GM03348 (cell line): ENCODE results near the gene MRPS23.
"Not testable (repeated sequence)": the region's sequence is repeated elsewhere in the genome, so short reads cannot be mapped to it uniquely, and the experiment has no call there.

Experiments
- DNase-seq: peaks from one replicate; pipeline ENCODE4 v3.0.0; 2012; ENCODE audit warnings: low spot score

The MRPS23 gene

GRCh38 chr17:57862694-57863667 is 13.1 kb upstream of the MRPS23 start:
- DNase-seq: no peak

GRCh38 chr17:57861790-57862693 is 12.2 kb upstream of the MRPS23 start:
- peak; percentile 73 for DNase-seq

- peak; percentile 44 for DNase-seq
These were observed 11.4 kb upstream of the MRPS23 start for GRCh38 chr17:57861000-57861789.

- no peak for DNase-seq
These were observed 10.7 kb upstream of the MRPS23 start for GRCh38 chr17:57860414-57860999.

- DNase-seq: no peak
These were observed 10.0 kb upstream of the MRPS23 start for GRCh38 chr17:57859601-57860413.

GRCh38 chr17:57858838-57859237 is 9.0 kb upstream of the MRPS23 start:
- DNase-seq: no peak

- no peak for DNase-seq
These were observed 7.2 kb upstream of the MRPS23 start for GRCh38 chr17:57856792-57857620.

- no peak for DNase-seq
These were observed 5.7 kb upstream of the MRPS23 start for GRCh38 chr17:57855391-57856035.

- no peak for DNase-seq
These were observed 3.9 kb upstream of the MRPS23 start for GRCh38 chr17:57853695-57854094.

GRCh38 chr17:57852955-57853328 is 3.1 kb upstream of the MRPS23 start:
- no peak for DNase-seq

- no peak for DNase-seq
These were observed 2.5 kb upstream of the MRPS23 start for GRCh38 chr17:57852092-57852954.

- no peak for DNase-seq
These were observed 526 bp downstream of the MRPS23 start for GRCh38 chr17:57849163-57849873.

- DNase-seq: not testable (repeated sequence)
These were observed 3.5 kb downstream of the MRPS23 start for GRCh38 chr17:57846056-57846945.

GRCh38 chr17:57842280-57842679 is 7.6 kb downstream of the MRPS23 start:
- no peak for DNase-seq

GRCh38 chr17:57839571-57839923 is 10.3 kb downstream of the MRPS23 start:
- DNase-seq: no peak

- no peak for DNase-seq
These were observed 10.8 kb downstream of the MRPS23 start for GRCh38 chr17:57838857-57839570.
